Measurements from ENCODE around the gene RBFOX2. TPM values are rescaled to one million over a fixed set of nuclear protein-coding genes. Genes with fewer than 3 reads are reported as not detected.
A peak's percentile ranks its signal among the peaks of the same experiment; 100 is the strongest.

The RBFOX2 gene
- total and polyA plus RNA-seq, 2 experiments from 2014 or later: 88.8 to 131 TPM

- Histone ChIP-seq H3K27me3 (ENCODE audit: insufficient read depth) (no peaks in the 10 kb centered on the region), H3K27ac (ENCODE audit: low read depth) (peak overlapping the region; percentile 30; the same call in 1 of the 2 replicates), H3K4me3 (no peak overlapping the region), H2AFZ (no peak overlapping the region), H3F3A (replicated peaks; ENCODE audit: low read depth) (no peaks in the 10 kb centered on the region), H3K36me3 (ENCODE audit: insufficient read depth) (no peaks in the 10 kb centered on the region), H3K79me2 (replicated peaks; ENCODE audit: insufficient read depth) (no peaks in the 10 kb centered on the region), H3K9me2 (ENCODE audit: insufficient read depth) (no peaks in the 10 kb centered on the region), H3K4me1 (ENCODE audit: insufficient read depth) (peaks cover 13% of the 10 kb centered on the region; the same call in 1 of the 2 replicates), H3K4me2 (no peak overlapping the region), H4K20me1 (replicated peaks; ENCODE audit: insufficient read depth) (0 out of 2 replicates have a peak, but pooled peaks cover 4% of the 10 kb centered on the region)
- H3K4me3 Mint-ChIP-seq: no peak overlapping the region
- TF ChIP-seq ZNF462 (CRISPR knock-in tag; IDR thresholded peaks at IDR 0.05) (no peak), ZNF331 (CRISPR knock-in tag; IDR thresholded peaks at IDR 0.05; ENCODE audit: low read depth) (no peak), REST (IDR thresholded peaks at IDR 0.05; ENCODE audit: unreplicated experiment) (no peak), POLR2AphosphoS5 (IDR thresholded peaks at IDR 0.05; ENCODE audit: low read depth) (no peak), EZH2 (IDR thresholded peaks at IDR 0.05; ENCODE audit: low read depth, unreplicated experiment) (no peak), ETS1 (IDR thresholded peaks at IDR 0.05) (no peak), STAT1 (IDR thresholded peaks at IDR 0.05; ENCODE audit: unreplicated experiment) (no peak), NANOG (IDR thresholded peaks at IDR 0.05; ENCODE audit: borderline replicate concordance) (no peak), JUNB (IDR thresholded peaks at IDR 0.05; ENCODE audit: unreplicated experiment) (no peak), ZNF114 (CRISPR knock-in tag; IDR thresholded peaks at IDR 0.05) (no peak), EZH2phosphoT487 (IDR thresholded peaks at IDR 0.05; ENCODE audit: unreplicated experiment) (no peak), CREB1 (CRISPR knock-in tag; IDR thresholded peaks at IDR 0.05; ENCODE audit: low read depth) (no peak), CTCF (conservative IDR thresholded peaks at IDR 0.05; ENCODE audit: low read depth in 2 of 2) (no peak; a peak in 1 of 4 replicates)
- H3K27me3 Mint-ChIP-seq (ENCODE audit: insufficient read depth, low read depth, poor library complexity): peaks cover 6% of the 10 kb centered on the region
- H3K9me3 Mint-ChIP-seq: peaks cover 7% of the 10 kb centered on the region; the same call in 1 of the 3 replicates
- peaks cover 36% of the 10 kb centered on the region for H3K4me1 Mint-ChIP-seq
- peak overlapping the region; percentile 83 for H3K27ac Mint-ChIP-seq
- H3K36me3 Mint-ChIP-seq (ENCODE audit: low read depth): peaks cover 48% of the 10 kb centered on the region
- ATAC-seq: no peak
- no peak for DNase-seq (ENCODE audit: low spot score)
These were observed 288.7 kb downstream of the RBFOX2 start for GRCh38 chr22:35739931-35740380.

All from GM23338 (cell line).